GM12892 (cell line): ENCODE measurements around the gene NOL6.

Source experiments
- POLR2A ChIP-seq: IDR thresholded peaks from 2 replicates; pipeline ENCODE4 v1.6.1; 2011; ENCODE audit warnings: low read depth, low read length, control low read depth
- POLR2AphosphoS5 ChIP-seq: IDR thresholded peaks from 2 replicates; pipeline ENCODE4 v1.6.1; 2011; ENCODE audit warnings: low read depth, low read length, control low read depth
- TAF1 ChIP-seq: IDR thresholded peaks from 2 replicates; pipeline ENCODE4 v1.6.1; 2011; ENCODE audit warnings: low read depth, mild to moderate bottlenecking, control low read depth, low read length, borderline replicate concordance

DNA sequence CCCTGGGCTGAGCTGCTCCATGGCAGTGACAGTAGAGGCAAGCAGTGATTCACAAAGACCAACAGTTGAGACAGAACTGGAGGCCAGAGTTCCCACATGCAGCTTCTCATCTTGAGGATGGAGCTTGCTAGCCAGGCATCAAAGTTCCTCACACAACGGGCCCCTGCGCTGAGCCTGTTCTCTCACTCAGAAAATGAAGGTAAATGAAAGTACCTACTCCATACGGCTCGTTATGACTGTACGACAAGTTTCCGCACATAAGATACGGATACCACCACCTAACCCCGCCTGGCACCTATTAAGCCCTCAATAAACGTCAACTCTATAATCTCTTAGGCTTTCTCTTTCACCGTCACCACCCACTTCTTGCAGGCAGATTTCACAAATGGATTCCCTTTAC, 12.9 kb downstream of the NOL6 start:
- TF ChIP-seq POLR2A (no peak), POLR2AphosphoS5 (no peak), TAF1 (no peak)
